Measurements from ENCODE around the gene LHFPL2.

DNA sequence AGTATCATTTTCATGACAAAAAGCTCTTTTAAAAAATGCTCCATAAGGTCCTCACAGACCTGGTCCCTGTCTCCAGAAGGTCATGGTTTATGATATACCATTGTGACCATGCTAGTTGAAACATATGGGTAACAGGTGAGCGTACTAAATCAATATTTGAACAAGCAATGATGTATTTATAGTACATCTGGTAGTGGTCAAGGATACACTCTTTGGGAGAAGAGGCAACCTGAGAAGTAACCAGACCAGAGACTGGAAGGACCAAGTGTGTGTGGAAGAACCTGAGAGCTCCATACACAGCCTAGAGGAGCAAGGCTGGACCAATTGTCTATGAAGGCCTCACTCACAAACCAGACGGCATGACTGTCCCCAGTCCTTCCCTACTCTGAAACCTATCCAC lies 55.1 kb downstream of the LHFPL2 start:
- TF ChIP-seq YY1 (IDR thresholded peaks at IDR 0.05; ENCODE audit: insufficient read depth, insufficient read length) (no peak), ZNF274 (IDR thresholded peaks at IDR 0.05; ENCODE audit: low read depth, low read length) (no peak), SUZ12 (IDR thresholded peaks at IDR 0.05; ENCODE audit: extremely low read depth, insufficient read depth, insufficient read length) (no peak)
